AG04450 (cell line): ENCODE data around the gene KPNA6. TPM values are rescaled to one million over a fixed set of nuclear protein-coding genes. Genes with fewer than 3 reads are reported as not detected.

Experiments used
- CTCF ChIA-PET: fragments of 300-600, 350-600 bp; formaldehyde crosslinking; extraction: SDS; loops from one replicate; lab custom pipeline; 2022; ENCODE audit warnings: antibody characterized with exemption, inconsistent platforms; lab: Charles Lee
- POLR2A ChIA-PET: fragments of 350-600 bp; formaldehyde crosslinking; extraction: SDS; loops from one replicate; lab custom pipeline; 2021; ENCODE audit warnings: antibody characterized with exemption, inconsistent platforms; lab: Yijun Ruan, JAX
- DNase-seq: peaks from one replicate; pipeline ENCODE4 v3.0.0-alpha.2; 2011; ENCODE audit warnings: low read depth, low spot score
- H3K27ac ChIP-seq: one replicate; pipeline ENCODE4 v1.5.1; 2012; ENCODE audit warnings: low read depth, low read length, control low read depth
- H3K27me3 ChIP-seq: one replicate; pipeline ENCODE4 v1.6.0; 2012; ENCODE audit warnings: low read length; ENCODE audit not compliant: control insufficient read depth, insufficient read depth
- H3K4me3 ChIP-seq: 2 replicates; pipeline ENCODE4 v1.5.1; 2011; ENCODE audit warnings: mild to moderate bottlenecking, low read depth, low read length, control low read depth
- H3K9me3 ChIP-seq: 2 replicates; pipeline ENCODE4 v1.5.1; 2012; ENCODE audit warnings: low read length; ENCODE audit not compliant: control insufficient read depth, insufficient read depth
- polyA plus RNA-seq: library from polyadenylated mRNA; depleted of rRNA; stranded (reverse); fragments of >200 nt; gene quantifications from 2 replicates; pipeline ENCODE4 v1.2.3, GENCODE V29; 2011
- TF ChIP-seq, protein P1 (sequence below): IDR thresholded peaks from 2 replicates; pipeline ENCODE4 v1.5.1; 2011; ENCODE audit warnings: low read depth, low read length, control low read depth, inconsistent platforms

The KPNA6 gene
- polyA plus RNA-seq, 1 experiment, result 45.9 TPM

DNA sequence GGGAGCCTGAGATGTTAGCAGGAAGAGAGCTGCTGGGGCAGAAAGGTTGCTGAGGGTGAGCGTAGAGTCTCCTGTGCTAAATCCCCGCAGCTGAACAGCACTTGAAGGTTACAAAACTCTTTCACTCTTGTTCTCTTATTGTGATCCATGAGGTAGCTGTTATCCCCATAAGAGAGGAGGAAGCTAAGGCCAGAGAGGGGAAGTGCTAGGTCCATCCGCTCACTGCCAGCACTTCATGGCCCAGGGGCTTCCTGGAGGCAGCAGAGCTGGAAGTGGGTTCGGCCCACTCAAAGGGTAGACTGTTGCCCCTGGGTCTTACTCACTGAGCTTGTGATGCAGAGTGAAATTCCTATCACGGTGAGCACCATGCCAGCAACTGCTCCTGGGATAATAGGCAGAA is 108.7 kb downstream of the KPNA6 start:
- H3K27me3 ChIP-seq, result no peaks in the 10 kb centered on the region
- CTCF ChIA-PET, result interaction anchor here (0.9 to 3.3 kb wide), 19 partner anchors 11 to 197 kb away, joined by 3 to 38 read pairs (median 7); partner anchors contain the start of genes CCDC28B, FAM167B, IQCC and MARCKSL1
- no peak overlapping the region for H3K27ac ChIP-seq
- H3K9me3 ChIP-seq, result no peaks in the 10 kb centered on the region
- POLR2A ChIA-PET, result interaction anchor here (0.6 to 2.5 kb wide), 4 partner anchors 18 to 135 kb away, joined by 3 to 29 read pairs (median 5); partner anchors contain the start of gene MARCKSL1
- TF ChIP-seq, protein P1, sequence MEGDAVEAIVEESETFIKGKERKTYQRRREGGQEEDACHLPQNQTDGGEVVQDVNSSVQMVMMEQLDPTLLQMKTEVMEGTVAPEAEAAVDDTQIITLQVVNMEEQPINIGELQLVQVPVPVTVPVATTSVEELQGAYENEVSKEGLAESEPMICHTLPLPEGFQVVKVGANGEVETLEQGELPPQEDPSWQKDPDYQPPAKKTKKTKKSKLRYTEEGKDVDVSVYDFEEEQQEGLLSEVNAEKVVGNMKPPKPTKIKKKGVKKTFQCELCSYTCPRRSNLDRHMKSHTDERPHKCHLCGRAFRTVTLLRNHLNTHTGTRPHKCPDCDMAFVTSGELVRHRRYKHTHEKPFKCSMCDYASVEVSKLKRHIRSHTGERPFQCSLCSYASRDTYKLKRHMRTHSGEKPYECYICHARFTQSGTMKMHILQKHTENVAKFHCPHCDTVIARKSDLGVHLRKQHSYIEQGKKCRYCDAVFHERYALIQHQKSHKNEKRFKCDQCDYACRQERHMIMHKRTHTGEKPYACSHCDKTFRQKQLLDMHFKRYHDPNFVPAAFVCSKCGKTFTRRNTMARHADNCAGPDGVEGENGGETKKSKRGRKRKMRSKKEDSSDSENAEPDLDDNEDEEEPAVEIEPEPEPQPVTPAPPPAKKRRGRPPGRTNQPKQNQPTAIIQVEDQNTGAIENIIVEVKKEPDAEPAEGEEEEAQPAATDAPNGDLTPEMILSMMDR, result no peak
- no peak for DNase-seq
- H3K4me3 ChIP-seq, result no peak overlapping the region

- TF ChIP-seq, protein P1, result no peak
- CTCF ChIA-PET, result no interaction called here
- POLR2A ChIA-PET, result no interaction called here
- H3K27ac ChIP-seq, result no peak overlapping the region
- no peak for DNase-seq
- no peaks in the 10 kb centered on the region for H3K27me3 ChIP-seq
- no peaks in the 10 kb centered on the region for H3K9me3 ChIP-seq
- no peak overlapping the region for H3K4me3 ChIP-seq
Observed at GRCh38 chr1:32219022-32219421, 111.2 kb downstream of the KPNA6 start.

GRCh38 chr1:32220746-32221580 is 113.1 kb downstream of the KPNA6 start:
- Histone ChIP-seq H3K27me3 (no peaks in the 10 kb centered on the region), H3K4me3 (peak overlapping the region; percentile 74), H3K9me3 (no peaks in the 10 kb centered on the region), H3K27ac (no peak overlapping the region)
- CTCF ChIA-PET, result no interaction called here
- POLR2A ChIA-PET, result interaction anchor here (1.1 kb wide), 1 partner anchor 131 kb away, joined by 3 read pairs; no protein-coding TSS in a partner anchor
- DNase-seq, result no peak
- TF ChIP-seq, protein P1, result no peak

DNA sequence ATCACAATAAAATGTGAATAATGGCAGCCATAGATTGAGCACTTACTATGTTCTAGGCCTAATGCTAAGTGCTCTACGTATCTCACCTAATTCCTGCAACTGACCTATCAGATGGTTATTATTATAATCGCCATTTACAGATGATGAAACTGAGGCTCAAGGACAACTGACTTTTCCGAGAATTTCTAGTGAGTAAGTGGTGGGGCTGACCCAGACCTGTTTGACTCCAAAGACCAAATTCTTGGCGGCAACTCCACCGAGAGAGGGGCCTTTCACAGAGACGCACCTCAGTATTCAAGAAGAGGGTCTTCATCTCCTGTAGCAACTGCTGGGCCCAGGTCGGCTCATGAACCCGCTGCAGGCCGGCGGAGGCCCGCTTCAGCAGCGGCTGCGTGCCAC is 113.7 kb downstream of the KPNA6 start:
- Histone ChIP-seq H3K27me3 (no peaks in the 10 kb centered on the region), H3K4me3 (peak overlapping the region; percentile 74), H3K27ac (no peak overlapping the region), H3K9me3 (no peaks in the 10 kb centered on the region)
- TF ChIP-seq, protein P1, result no peak
- CTCF ChIA-PET, result no interaction called here
- DNase-seq, result no peak
- POLR2A ChIA-PET, result interaction anchor here (1.1 kb wide), 1 partner anchor 130 kb away, joined by 3 read pairs; no protein-coding TSS in a partner anchor
